NCI-H1092 (cell line): ENCODE data around the gene PBRM1.
"Not testable (repeated sequence)": the region's sequence is repeated elsewhere in the genome, so short reads cannot be mapped to it uniquely, and the experiment has no call there.

Source experiments
- DNase-seq: peaks from one replicate; lab custom pipeline; 2025; lab: John Stamatoyannopoulos, UW

Gene PBRM1

DNA sequence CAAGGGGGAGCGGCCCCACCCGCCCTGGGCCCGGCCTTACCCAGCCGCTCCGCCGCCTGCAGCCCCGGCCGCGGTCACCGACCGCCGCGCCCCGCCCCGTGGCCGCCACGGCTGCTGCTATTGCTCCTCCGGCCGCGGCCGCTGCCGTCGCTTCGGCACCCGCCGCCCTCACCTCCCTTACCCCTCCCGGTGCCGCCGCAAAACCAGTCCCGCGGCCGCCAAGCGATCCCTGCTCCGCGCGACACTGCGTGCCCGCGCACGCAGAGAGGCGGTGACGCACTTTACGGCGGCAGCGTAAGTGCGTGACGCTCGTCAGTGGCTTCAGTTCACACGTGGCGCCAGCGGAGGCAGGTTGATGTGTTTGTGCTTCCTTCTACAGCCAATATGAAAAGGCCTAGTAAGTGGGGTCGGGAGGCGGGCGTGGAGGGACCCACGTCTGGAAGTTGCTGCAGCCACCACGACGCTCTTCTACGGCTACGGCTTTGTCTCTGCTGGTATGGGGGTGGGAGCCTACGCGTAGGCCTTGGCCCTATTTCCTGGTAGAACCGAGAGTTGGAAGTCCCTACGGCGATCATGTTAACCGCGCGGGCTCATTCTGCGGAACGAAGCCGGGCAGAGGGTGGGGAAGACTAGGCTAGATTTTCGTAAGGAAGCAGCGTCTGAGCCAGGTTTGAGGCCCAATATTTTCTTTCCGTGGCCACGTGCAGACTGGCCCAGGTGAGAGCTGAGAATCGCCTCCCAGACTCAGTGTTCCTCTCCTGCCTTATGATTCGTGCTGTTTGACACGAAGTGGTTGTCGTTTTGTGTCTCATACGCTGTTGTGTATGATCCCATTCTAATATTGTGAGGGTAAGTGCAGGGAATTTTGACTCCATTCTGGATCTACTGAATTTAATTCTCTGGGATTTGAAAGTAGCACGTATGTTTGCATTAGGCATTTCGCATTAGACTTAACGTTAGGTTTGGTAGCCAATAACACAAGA, at the start of gene PBRM1, which contains the start of gene GNL3:
TSS of gene PBRM1 (minus strand) at position 205 of the 983 bp plus-strand sequence.
TSS of gene GNL3 (plus strand) at position 324 of the 983 bp plus-strand sequence. CDS start at position 385, 61 bp downstream.
- peak; percentile 87 for DNase-seq

GRCh38 chr3:52733256-52733891, 47.7 kb upstream of the PBRM1 start:
- no peak for DNase-seq

GRCh38 chr3:52731590-52731989, 45.9 kb upstream of the PBRM1 start:
- DNase-seq = no peak

DNA sequence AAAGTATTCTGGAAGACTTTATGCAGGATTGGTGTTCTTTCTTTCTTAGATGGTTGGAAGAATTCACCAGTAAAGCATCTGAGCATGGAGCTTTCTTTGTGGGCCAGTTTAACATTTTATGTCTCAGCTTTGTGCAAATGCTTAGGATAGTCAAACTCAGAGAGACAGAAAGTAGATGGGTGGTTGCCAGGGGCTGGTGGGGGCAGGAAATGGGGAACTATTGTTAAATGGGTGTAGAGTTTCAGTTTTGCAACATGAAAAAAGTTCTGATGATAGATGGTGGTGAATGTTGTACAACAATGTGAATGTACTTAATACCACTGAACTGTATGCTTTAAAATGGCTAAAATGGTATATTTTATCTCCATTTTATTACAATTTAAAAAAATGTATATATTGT, 45.0 kb upstream of the PBRM1 start:
- no peak for DNase-seq

GRCh38 chr3:52728753-52729152, 43.0 kb upstream of the PBRM1 start:
- not testable (repeated sequence) for DNase-seq

- no peak for DNase-seq
These were observed 38.8 kb upstream of the PBRM1 start for GRCh38 chr3:52724511-52724910.

DNA sequence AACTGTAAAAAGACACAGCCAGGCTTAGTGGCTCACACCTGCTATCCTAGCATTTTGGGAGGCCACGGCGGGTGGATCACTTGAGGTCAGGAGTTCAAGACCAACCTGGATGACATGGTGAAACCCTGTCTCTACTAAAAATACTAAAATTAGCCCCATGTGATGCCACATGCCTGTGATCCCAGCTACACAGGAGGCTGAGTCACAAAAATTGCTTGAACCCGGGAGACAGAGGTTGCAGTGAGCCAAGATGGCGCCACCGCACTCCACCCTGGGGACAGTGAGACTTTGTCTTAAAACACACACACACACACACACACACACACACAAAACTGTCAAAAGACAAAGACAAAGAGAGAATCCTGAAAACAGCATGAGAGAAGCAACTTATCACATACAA, 38.2 kb upstream of the PBRM1 start:
- no peak for DNase-seq

DNA sequence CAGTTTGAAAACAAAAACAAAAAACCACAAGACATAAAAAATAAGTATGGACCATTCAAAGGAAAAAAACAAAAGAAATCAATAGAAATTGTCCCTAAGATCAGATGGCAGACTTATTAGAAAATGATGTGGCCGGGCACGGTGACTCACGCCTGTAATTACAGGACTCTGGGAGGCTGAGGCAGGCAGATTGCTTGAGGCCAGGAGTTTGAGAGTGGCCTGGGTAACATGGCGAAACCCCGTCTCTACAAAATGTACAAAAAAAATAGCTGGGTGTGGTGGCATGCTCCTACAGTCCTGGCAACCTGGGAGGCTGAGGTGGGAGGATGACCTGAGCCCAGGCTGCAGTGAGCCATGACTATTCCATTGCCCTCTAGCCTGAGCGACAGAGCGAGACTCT, 36.8 kb upstream of the PBRM1 start:
- DNase-seq = no peak

- DNase-seq = no peak
These were observed 36.0 kb upstream of the PBRM1 start for GRCh38 chr3:52721730-52722008.

- no peak for DNase-seq
These were observed 35.5 kb upstream of the PBRM1 start for GRCh38 chr3:52721002-52721729.

GRCh38 chr3:52719618-52720017, 33.9 kb upstream of the PBRM1 start:
- no peak for DNase-seq

DNA sequence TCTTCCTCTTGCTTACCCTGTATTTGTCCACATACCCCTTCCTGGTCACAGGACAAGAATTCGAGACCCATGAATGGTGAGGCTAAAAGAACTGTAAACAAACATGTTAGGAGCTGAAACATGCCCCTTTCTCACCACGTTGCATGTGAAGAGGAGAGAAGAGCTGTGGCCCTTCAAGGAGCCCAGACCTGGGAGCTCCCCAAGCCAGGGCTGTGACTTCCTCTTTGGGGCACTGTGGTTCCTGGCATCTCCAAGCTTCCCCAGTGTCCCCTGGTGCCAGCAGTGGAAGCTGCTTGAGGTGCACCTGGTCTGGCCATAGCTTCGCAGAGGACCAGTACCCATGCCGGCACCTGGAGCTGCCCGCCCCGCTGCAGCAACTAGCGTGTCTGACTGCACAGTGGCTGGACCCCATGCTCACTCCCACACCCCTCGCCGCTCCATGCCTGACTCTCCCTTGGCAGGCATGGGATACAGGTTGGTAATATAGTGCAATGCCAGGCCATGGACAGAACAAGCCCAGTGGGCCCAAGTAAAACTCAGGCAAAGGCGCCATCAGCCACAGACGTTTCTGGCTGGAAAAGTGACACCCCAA, 30.1 kb upstream of the PBRM1 start:
- DNase-seq = no peak

- DNase-seq = no peak
These were observed 28.9 kb upstream of the PBRM1 start for GRCh38 chr3:52714335-52715302.

DNA sequence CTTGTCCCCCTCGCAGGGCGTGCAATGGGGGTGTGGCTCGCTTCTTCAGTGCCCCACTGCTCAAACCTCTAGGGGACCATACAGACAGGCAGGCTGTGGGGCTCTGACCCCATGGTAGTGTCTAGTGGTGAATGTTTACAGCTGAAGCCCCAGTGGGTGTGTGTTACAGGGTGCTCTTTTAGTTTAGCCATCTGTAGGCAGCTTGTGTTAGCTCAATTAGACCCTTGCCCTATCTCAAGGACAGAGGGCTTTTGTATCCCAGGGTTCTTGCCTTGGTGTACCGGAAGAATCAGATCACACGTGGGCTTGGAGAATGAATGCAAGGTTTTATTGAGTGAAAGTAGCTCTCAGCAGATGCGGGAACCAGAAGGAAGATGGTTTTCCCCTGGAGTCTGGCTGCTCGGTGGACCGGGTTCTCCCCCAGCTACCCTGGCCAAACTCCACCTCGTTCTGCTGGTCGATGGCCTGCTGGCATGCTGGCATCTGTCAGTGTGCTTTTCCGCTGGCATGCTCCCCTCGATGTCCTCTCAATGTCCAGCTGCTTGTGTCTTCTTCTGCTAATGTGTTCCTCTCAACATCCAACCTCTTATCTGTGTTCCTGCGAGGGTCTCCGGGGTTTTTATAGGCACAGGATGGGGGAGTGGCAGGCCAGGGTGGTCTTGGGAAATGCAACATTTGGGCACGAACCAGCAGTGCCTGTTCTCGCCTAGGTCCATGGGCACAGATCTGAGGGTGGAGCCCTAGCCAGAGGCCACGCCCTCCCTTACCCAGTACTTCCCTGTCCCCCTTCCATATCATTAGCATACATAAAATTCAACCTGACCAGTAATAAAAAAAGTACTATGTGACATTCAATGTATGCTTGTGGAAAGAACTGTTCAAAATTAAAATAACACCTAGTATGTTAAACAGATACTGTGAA, 26.8 kb upstream of the PBRM1 start:
- DNase-seq = no peak

DNA sequence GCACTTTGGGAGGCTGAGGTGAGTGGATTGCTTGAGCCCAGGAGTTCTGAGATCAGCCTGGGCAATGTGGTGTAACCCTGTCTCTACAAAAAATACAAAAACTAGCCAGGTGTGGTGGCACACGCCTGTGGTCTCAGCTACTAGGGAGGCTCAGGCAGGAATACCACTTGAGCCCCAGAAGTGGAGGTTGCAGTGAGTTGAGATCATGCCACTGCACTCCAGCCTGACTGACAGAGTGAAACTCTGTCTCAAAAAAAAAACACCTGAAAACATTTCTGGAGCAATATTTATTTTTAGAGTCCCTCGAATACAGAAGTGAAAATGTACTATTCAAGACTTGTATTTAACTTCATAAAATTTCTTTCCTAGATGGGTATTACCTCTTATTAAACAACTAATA, 24.8 kb upstream of the PBRM1 start:
- no peak for DNase-seq

DNA sequence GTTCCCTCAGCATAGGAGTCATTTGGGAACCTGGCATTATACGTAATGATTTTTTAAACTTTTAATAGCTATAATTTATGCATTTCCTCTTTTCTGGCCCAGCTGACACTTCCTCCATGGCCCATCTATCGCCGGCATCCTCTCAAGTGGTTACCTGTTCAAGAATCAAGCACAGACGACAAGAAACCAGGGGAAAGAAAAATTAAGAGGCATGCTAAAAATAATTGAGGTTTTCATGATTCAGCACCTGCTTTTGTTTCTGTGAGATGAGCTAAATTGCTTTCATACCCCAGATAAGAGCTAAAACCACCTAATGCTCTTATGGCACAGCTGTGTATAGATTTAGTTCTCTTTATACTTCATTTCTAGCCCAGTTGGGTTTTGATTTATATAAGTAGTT, 21.9 kb upstream of the PBRM1 start:
- no peak for DNase-seq

- peak; percentile 72 for DNase-seq
These were observed 20.3 kb upstream of the PBRM1 start, which contains the start of the genes GLT8D1 and SPCS1 for GRCh38 chr3:52705688-52706686. GLT8D1 (minus strand) TSS chr3:52705791; CDS start chr3:52700460, 5,331 bp downstream. SPCS1 (plus strand) TSS chr3:52706106; CDS start chr3:52706247, 141 bp downstream.

DNA sequence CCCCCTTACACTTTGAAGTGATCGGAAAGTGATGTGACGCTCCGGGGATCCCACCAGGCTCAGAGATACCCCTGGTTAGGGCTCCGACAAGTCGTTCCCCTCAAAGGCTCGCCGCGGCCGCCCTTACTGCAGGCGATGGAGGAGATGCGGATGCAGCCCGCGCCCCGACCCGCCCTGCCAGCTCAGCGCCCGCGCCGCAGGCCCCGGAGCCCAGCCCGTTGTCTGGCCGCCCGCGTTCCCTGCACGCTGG, 19.6 kb upstream of the PBRM1 start:
- no peak for DNase-seq
